GM23338 (cell line): ENCODE results near the gene BICRA. TPM values are rescaled to one million over a fixed set of nuclear protein-coding genes. Genes with fewer than 3 reads are reported as not detected.

Experiments
- ATAC-seq: fragments of 200-7000 bp; cut with Tn5 transposase; 3 replicates; pipeline ENCODE4 v1.9.1; 2020
- DNase-seq: peaks from one replicate; pipeline ENCODE4 v3.0.0-alpha.2; 2015; ENCODE audit warnings: low spot score
- H2AFZ ChIP-seq: fragments of 200-600 bp; sonication (generic); 2 replicates; pipeline ENCODE4 v1.8.0; 2016; ENCODE audit warnings: antibody characterized with exemption, mild to moderate bottlenecking, moderate library complexity
- H3F3A ChIP-seq: fragments of 200-600 bp; sonication (generic); replicated peaks from 2 replicates; pipeline ENCODE4 v1.8.0; 2017; ENCODE audit warnings: antibody characterized with exemption, mixed run types, low read depth
- H3K27ac ChIP-seq: fragments of 200-600 bp; sonication (generic); 2 replicates; pipeline ENCODE4 v1.6.1; 2016; ENCODE audit warnings: low read depth
- H3K27me3 ChIP-seq: fragments of 200-600 bp; sonication (generic); 2 replicates; pipeline ENCODE4 v1.8.0; 2016; ENCODE audit warnings: mild to moderate bottlenecking, mixed run types, moderate library complexity; ENCODE audit not compliant: insufficient read depth
- H3K36me3 ChIP-seq: fragments of 200-600 bp; sonication (generic); 2 replicates; pipeline ENCODE4 v1.8.0; 2016; ENCODE audit warnings: mild to moderate bottlenecking; ENCODE audit not compliant: insufficient read depth
- H3K4me1 ChIP-seq: fragments of 200-600 bp; sonication (generic); 2 replicates; pipeline ENCODE4 v1.8.0; 2016; ENCODE audit warnings: mild to moderate bottlenecking, moderate library complexity; ENCODE audit not compliant: insufficient read depth
- H3K4me2 ChIP-seq: fragments of 200-600 bp; sonication (generic); 2 replicates; pipeline ENCODE4 v1.7.1; 2017; ENCODE audit warnings: mixed run types
- H3K4me3 ChIP-seq: fragments of 200-600 bp; sonication (generic); 2 replicates; pipeline ENCODE4 v1.6.1; 2016; ENCODE audit warnings: mixed run types
- H3K79me2 ChIP-seq: fragments of 200-600 bp; sonication (generic); replicated peaks from 2 replicates; pipeline ENCODE4 v1.8.0; 2017; ENCODE audit warnings: mild to moderate bottlenecking; ENCODE audit not compliant: insufficient read depth
- H3K9me2 ChIP-seq: fragments of 200-600 bp; sonication (generic); 2 replicates; pipeline ENCODE4 v1.8.0; 2017; ENCODE audit not compliant: insufficient read depth
- H4K20me1 ChIP-seq: fragments of 200-600 bp; sonication (generic); replicated peaks from 2 replicates; pipeline ENCODE4 v1.8.0; 2017; ENCODE audit warnings: mild to moderate bottlenecking; ENCODE audit not compliant: insufficient read depth
- H3K27ac Mint-ChIP-seq: 2 replicates; pipeline ENCODE4 v1.8.0; 2020; ENCODE audit warnings: inconsistent platforms, mild to moderate bottlenecking, moderate library complexity, mixed read lengths
- H3K27me3 Mint-ChIP-seq: 3 replicates; pipeline ENCODE4 v1.8.0; 2022; ENCODE audit warnings: low read depth, mild to moderate bottlenecking, moderate library complexity, mixed read lengths, inconsistent platforms; ENCODE audit not compliant: insufficient read depth, poor library complexity
- H3K36me3 Mint-ChIP-seq: 3 replicates; pipeline ENCODE4 v1.8.0; 2021; ENCODE audit warnings: low read depth, mild to moderate bottlenecking, inconsistent platforms, moderate library complexity, mixed read lengths
- H3K4me1 Mint-ChIP-seq: 3 replicates; pipeline ENCODE4 v1.8.0; 2020; ENCODE audit warnings: mild to moderate bottlenecking, inconsistent platforms, mixed read lengths
- H3K4me3 Mint-ChIP-seq: 3 replicates; pipeline ENCODE4 v1.8.0; 2021; ENCODE audit warnings: moderate library complexity, mild to moderate bottlenecking, inconsistent platforms, mixed read lengths
- H3K9me3 Mint-ChIP-seq: 3 replicates; pipeline ENCODE4 v1.8.0; 2020; ENCODE audit warnings: moderate library complexity, mild to moderate bottlenecking, inconsistent platforms, mixed read lengths
- EZH2 ChIP-seq: fragments of 200-600 bp; sonication (generic); IDR thresholded peaks from one replicate; pipeline ENCODE4 v1.8.0; 2017; ENCODE audit warnings: antibody characterized with exemption, mild to moderate bottlenecking, low read depth; ENCODE audit not compliant: unreplicated experiment
- POLR2AphosphoS5 ChIP-seq: IDR thresholded peaks from 2 replicates; pipeline ENCODE4 v1.6.1; 2016; ENCODE audit warnings: antibody characterized with exemption, low read depth
- STAT1 ChIP-seq: IDR thresholded peaks from one replicate; pipeline ENCODE4 v1.6.1; 2016; ENCODE audit warnings: antibody characterized with exemption; ENCODE audit not compliant: unreplicated experiment
- ZNF114 ChIP-seq: fragments of 250-450 bp; sonication (Bioruptor Pico); IDR thresholded peaks from 2 replicates; pipeline ENCODE4 v1.5.0; 2020; ENCODE audit warnings: mild to moderate bottlenecking, moderate library complexity
- ZNF331 ChIP-seq: fragments of 250-450 bp; sonication (Bioruptor Pico); IDR thresholded peaks from 2 replicates; pipeline ENCODE4 v1.5.0; 2020; ENCODE audit warnings: low read depth, mild to moderate bottlenecking, moderate library complexity
- polyA plus RNA-seq: library from polyadenylated mRNA; unstranded; fragments of >200 nt; fragmentation: Nextera tagmentation; extraction: Ambion mirVana; gene quantifications from 2 replicates; pipeline ENCODE4 v1.2.1, GENCODE V29; 2016
- total RNA-seq: library from RNA; depleted of rRNA; stranded (reverse); fragments of >200 nt; shearing (Covaris generic); gene quantifications from 2 replicates; pipeline ENCODE4 v1.2.3, GENCODE V29; 2014
- TF ChIP-seq, protein P1 (sequence below): IDR thresholded peaks from one replicate; pipeline ENCODE4 v1.6.1; 2018; ENCODE audit warnings: antibody characterized with exemption; ENCODE audit not compliant: unreplicated experiment
- TF ChIP-seq, protein P2 (sequence below), 2 experiments: fragments of 200-600 bp in 1 of 2; sonication (generic) in 1 of 2; conservative IDR thresholded peaks; 2 replicates each; pipeline versions ENCODE4 v1.5.1 to v1.6.1; 2016 to 2017; ENCODE audit warnings: antibody characterized with exemption in 2 of 2, low read depth in 2 of 2, mild to moderate bottlenecking in 2 of 2, moderate library complexity in 1 of 2

BICRA gene
- total and polyA plus RNA-seq, 2 experiments from 2014 or later = 7.0 to 37.7 TPM

DNA sequence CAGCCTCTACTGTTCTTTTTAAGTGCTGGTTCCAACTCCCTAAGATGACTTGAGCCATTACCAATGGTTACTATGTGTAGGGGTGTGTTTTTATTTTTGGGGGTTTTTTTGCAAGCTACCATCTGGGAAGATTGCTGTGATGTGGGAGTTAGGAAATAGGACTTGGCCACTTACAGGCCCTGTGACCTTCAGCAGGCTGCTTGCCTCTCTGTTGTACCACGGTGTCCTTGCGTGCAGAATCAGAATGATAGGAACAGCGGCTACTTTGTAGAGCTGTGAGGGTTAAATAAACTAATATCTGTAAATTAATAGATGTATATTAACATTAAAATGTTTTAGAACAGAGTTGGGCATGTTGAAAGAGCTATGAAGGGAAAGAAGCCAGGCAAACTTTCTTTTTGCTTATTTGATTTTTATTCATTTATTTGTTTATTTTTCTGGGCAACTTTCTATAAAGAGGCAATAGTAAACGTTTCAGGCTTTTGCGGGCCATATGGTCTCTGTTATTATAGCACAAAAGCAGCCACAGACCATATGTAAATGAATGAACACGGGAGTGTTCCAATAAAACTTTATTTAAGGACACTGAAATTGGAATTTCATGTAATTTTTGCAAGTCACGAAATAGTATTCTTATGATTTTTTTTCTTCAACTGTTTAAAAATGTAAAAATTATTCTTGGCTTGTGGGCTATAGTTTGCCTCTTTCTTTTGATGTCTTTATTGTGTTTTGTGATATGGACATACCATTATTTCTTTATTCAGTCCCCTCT, 77.9 kb downstream of the BICRA start (continued):
- TF ChIP-seq EZH2 = no peak

DNA sequence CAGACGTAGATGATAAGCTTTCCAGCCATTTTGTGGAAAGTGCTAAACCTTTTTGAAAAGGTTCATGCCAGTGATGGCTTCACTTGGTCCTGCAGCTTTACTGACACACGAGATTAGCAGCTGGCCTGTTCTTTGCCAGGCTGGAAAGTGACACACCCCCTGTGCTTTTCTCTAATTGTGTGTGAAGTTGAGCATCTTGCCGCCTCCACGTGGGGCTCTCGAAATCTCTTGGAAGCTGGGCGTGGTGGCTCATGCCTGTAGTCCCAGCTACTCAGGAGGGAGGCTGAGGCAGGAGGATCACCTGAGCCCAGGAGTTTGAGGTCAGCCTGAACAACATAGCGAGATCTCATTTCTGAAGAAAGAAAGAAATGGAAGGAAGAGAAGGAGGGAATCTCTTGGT, 79.0 kb downstream of the BICRA start:
- TF ChIP-seq ZNF331 (CRISPR knock-in tag) = no peak
- TF ChIP-seq, protein P1, sequence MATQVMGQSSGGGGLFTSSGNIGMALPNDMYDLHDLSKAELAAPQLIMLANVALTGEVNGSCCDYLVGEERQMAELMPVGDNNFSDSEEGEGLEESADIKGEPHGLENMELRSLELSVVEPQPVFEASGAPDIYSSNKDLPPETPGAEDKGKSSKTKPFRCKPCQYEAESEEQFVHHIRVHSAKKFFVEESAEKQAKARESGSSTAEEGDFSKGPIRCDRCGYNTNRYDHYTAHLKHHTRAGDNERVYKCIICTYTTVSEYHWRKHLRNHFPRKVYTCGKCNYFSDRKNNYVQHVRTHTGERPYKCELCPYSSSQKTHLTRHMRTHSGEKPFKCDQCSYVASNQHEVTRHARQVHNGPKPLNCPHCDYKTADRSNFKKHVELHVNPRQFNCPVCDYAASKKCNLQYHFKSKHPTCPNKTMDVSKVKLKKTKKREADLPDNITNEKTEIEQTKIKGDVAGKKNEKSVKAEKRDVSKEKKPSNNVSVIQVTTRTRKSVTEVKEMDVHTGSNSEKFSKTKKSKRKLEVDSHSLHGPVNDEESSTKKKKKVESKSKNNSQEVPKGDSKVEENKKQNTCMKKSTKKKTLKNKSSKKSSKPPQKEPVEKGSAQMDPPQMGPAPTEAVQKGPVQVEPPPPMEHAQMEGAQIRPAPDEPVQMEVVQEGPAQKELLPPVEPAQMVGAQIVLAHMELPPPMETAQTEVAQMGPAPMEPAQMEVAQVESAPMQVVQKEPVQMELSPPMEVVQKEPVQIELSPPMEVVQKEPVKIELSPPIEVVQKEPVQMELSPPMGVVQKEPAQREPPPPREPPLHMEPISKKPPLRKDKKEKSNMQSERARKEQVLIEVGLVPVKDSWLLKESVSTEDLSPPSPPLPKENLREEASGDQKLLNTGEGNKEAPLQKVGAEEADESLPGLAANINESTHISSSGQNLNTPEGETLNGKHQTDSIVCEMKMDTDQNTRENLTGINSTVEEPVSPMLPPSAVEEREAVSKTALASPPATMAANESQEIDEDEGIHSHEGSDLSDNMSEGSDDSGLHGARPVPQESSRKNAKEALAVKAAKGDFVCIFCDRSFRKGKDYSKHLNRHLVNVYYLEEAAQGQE = no peak
- peaks cover 6% of the 10 kb centered on the region for H3K27me3 Mint-ChIP-seq
- no peaks in the 10 kb centered on the region for H3K4me1 Mint-ChIP-seq
- no peak for DNase-seq
- Histone ChIP-seq H3K79me2 (no peaks in the 10 kb centered on the region), H3K27me3 (no peaks in the 10 kb centered on the region), H4K20me1 (peaks cover 2% of the 10 kb centered on the region; the same call in 1 of the 2 replicates), H3K9me2 (no peaks in the 10 kb centered on the region), H3K4me3 (no peak overlapping the region), H2AFZ (no peak overlapping the region), H3K36me3 (no peaks in the 10 kb centered on the region), H3K27ac (no peak overlapping the region), H3K4me2 (no peak overlapping the region), H3F3A (0 out of 2 replicates have a peak, but pooled peaks cover 2% of the 10 kb centered on the region), H3K4me1 (no peaks in the 10 kb centered on the region)
- H3K36me3 Mint-ChIP-seq = peaks cover 33% of the 10 kb centered on the region
- H3K9me3 Mint-ChIP-seq = no peaks in the 10 kb centered on the region
- ATAC-seq = no peak
- no peak overlapping the region for H3K4me3 Mint-ChIP-seq
- H3K27ac Mint-ChIP-seq = peak overlapping the region; percentile 56; the same call in 1 of the 2 replicates

DNA sequence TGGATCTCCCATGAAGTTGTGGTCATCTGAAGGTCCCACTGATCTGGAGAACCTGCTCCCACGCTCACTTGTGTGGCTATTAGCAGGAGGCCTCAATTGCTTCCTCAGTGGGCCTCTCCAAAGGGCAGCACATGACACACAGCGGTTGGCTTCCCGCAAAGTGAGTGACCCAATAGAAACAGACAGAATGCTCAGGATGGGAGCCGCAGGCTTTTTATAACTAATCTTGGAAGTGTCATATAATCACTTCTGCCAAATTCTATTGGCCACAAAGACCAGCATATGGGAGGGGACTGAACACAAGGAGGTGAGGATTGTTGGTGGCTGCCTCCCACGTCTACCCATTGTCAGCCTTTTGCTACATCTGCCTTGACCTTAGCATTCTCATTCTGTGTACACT, 82.2 kb downstream of the BICRA start:
- Mint-ChIP-seq H3K4me3 (no peak overlapping the region), H3K27ac (no peak overlapping the region), H3K27me3 (peaks cover 8% of the 10 kb centered on the region), H3K9me3 (no peaks in the 10 kb centered on the region), H3K4me1 (peaks cover 6% of the 10 kb centered on the region), H3K36me3 (peaks cover 26% of the 10 kb centered on the region)
- no peaks in the 10 kb centered on the region for H3K79me2 ChIP-seq
- no peaks in the 10 kb centered on the region for H3K36me3 ChIP-seq
- H3K27ac ChIP-seq = no peak overlapping the region
- H3K4me1 ChIP-seq = no peaks in the 10 kb centered on the region
- H3K4me2 ChIP-seq = no peak overlapping the region
- no peaks in the 10 kb centered on the region for H3K9me2 ChIP-seq
- DNase-seq (no peak), ATAC-seq (no peak)
- peaks cover 2% of the 10 kb centered on the region; the same call in 1 of the 2 replicates for H4K20me1 ChIP-seq
- H3F3A ChIP-seq = no peaks in the 10 kb centered on the region
- no peaks in the 10 kb centered on the region for H3K27me3 ChIP-seq
- H3K4me3 ChIP-seq = no peak overlapping the region
- H2AFZ ChIP-seq = no peak overlapping the region
- TF ChIP-seq EZH2 (no peak), STAT1 (no peak), ZNF114 (CRISPR knock-in tag) (no peak), POLR2AphosphoS5 (no peak)
- TF ChIP-seq, protein P2, sequence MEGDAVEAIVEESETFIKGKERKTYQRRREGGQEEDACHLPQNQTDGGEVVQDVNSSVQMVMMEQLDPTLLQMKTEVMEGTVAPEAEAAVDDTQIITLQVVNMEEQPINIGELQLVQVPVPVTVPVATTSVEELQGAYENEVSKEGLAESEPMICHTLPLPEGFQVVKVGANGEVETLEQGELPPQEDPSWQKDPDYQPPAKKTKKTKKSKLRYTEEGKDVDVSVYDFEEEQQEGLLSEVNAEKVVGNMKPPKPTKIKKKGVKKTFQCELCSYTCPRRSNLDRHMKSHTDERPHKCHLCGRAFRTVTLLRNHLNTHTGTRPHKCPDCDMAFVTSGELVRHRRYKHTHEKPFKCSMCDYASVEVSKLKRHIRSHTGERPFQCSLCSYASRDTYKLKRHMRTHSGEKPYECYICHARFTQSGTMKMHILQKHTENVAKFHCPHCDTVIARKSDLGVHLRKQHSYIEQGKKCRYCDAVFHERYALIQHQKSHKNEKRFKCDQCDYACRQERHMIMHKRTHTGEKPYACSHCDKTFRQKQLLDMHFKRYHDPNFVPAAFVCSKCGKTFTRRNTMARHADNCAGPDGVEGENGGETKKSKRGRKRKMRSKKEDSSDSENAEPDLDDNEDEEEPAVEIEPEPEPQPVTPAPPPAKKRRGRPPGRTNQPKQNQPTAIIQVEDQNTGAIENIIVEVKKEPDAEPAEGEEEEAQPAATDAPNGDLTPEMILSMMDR (conservative IDR thresholded peaks at IDR 0.05; ENCODE audit: low read depth in 2 of 2) = no peak
